ENCODE results near the gene PREX1. TPM values are rescaled to one million over a fixed set of nuclear protein-coding genes. Genes with fewer than 3 reads are reported as not detected.

PREX1 gene
- total RNA-seq, 2 experiments from 2014 or later: 20.7 to 25.3 TPM

GRCh38 chr20:48673507-48673906, 154.3 kb downstream of the PREX1 start:
- intact Hi-C loops (cut with micrococcal nuclease; ENCODE audit: unreplicated experiment): no loop called here
- no peak overlapping the region for H3K4me2 ChIP-seq (ENCODE audit: low read length)
- H3K27ac ChIP-seq (ENCODE audit: low read depth, low read length, poor library complexity, severe bottlenecking): no peak overlapping the region
- TF ChIP-seq EZH2phosphoT487 (IDR thresholded peaks at IDR 0.05; ENCODE audit: borderline replicate concordance, low read depth, low read length): no peak
- TF ChIP-seq, protein P1, sequence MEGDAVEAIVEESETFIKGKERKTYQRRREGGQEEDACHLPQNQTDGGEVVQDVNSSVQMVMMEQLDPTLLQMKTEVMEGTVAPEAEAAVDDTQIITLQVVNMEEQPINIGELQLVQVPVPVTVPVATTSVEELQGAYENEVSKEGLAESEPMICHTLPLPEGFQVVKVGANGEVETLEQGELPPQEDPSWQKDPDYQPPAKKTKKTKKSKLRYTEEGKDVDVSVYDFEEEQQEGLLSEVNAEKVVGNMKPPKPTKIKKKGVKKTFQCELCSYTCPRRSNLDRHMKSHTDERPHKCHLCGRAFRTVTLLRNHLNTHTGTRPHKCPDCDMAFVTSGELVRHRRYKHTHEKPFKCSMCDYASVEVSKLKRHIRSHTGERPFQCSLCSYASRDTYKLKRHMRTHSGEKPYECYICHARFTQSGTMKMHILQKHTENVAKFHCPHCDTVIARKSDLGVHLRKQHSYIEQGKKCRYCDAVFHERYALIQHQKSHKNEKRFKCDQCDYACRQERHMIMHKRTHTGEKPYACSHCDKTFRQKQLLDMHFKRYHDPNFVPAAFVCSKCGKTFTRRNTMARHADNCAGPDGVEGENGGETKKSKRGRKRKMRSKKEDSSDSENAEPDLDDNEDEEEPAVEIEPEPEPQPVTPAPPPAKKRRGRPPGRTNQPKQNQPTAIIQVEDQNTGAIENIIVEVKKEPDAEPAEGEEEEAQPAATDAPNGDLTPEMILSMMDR (conservative IDR thresholded peaks at IDR 0.05; ENCODE audit: low read length): no peak
- H3K36me3 ChIP-seq (ENCODE audit: insufficient read depth, low read length): peaks cover 9% of the 10 kb centered on the region; the same call in 1 of the 2 replicates
- ChIA-PET POLR2A (interaction anchor here (0.6 to 0.7 kb wide), 2 partner anchors 15 to 54 kb away, joined by 3 read pairs; no protein-coding TSS in a partner anchor), CTCF (ENCODE audit: unreplicated experiment) (no interaction called here)
- no peaks in the 10 kb centered on the region for H3K9me3 ChIP-seq (ENCODE audit: low read length)
- H3K79me2 ChIP-seq (ENCODE audit: insufficient read depth, low read depth, low read length): no peaks in the 10 kb centered on the region
- H4K20me1 ChIP-seq (ENCODE audit: insufficient read depth, low read length): no peaks in the 10 kb centered on the region
- H3K4me1 ChIP-seq (ENCODE audit: insufficient read depth, low read length, poor library complexity, severe bottlenecking): no peaks in the 10 kb centered on the region
- no peaks in the 10 kb centered on the region for H3K9me2 ChIP-seq (ENCODE audit: insufficient read depth, low read length)
- no peak overlapping the region for H2AFZ ChIP-seq (ENCODE audit: low read length)
- BruUV-seq (replicated peaks): no TSS peak
- no peak overlapping the region for H3K4me3 ChIP-seq (ENCODE audit: low read depth, low read length, poor library complexity, severe bottlenecking)
- no peak for DNase-seq (ENCODE audit: low spot score)

GRCh38 chr20:48672324-48672723, 155.5 kb downstream of the PREX1 start:
- CTCF ChIA-PET (ENCODE audit: unreplicated experiment): no interaction called here
- Histone ChIP-seq H2AFZ (ENCODE audit: low read length) (no peak overlapping the region), H3K27ac (ENCODE audit: low read depth, low read length, poor library complexity, severe bottlenecking) (no peak overlapping the region), H4K20me1 (ENCODE audit: insufficient read depth, low read length) (no peaks in the 10 kb centered on the region), H3K4me1 (ENCODE audit: insufficient read depth, low read length, poor library complexity, severe bottlenecking) (no peaks in the 10 kb centered on the region), H3K36me3 (ENCODE audit: insufficient read depth, low read length) (peaks cover 9% of the 10 kb centered on the region; the same call in 1 of the 2 replicates), H3K79me2 (ENCODE audit: insufficient read depth, low read depth, low read length) (no peaks in the 10 kb centered on the region), H3K4me3 (ENCODE audit: low read depth, low read length, poor library complexity, severe bottlenecking) (no peak overlapping the region), H3K9me3 (ENCODE audit: low read length) (no peaks in the 10 kb centered on the region), H3K9me2 (ENCODE audit: insufficient read depth, low read length) (no peaks in the 10 kb centered on the region), H3K4me2 (ENCODE audit: low read length) (no peak overlapping the region)
- no peak for TF ChIP-seq EZH2phosphoT487 (IDR thresholded peaks at IDR 0.05; ENCODE audit: borderline replicate concordance, low read depth, low read length)
- TF ChIP-seq, protein P1 (conservative IDR thresholded peaks at IDR 0.05; ENCODE audit: low read length): no peak
- BruUV-seq (replicated peaks): no TSS peak
- POLR2A ChIA-PET: interaction anchor here (0.5 kb wide), 1 partner anchor 252 kb away, joined by 10 read pairs; no protein-coding TSS in a partner anchor
- intact Hi-C loops (cut with micrococcal nuclease; ENCODE audit: unreplicated experiment): no loop called here
- no peak for DNase-seq (ENCODE audit: low spot score)

DNA sequence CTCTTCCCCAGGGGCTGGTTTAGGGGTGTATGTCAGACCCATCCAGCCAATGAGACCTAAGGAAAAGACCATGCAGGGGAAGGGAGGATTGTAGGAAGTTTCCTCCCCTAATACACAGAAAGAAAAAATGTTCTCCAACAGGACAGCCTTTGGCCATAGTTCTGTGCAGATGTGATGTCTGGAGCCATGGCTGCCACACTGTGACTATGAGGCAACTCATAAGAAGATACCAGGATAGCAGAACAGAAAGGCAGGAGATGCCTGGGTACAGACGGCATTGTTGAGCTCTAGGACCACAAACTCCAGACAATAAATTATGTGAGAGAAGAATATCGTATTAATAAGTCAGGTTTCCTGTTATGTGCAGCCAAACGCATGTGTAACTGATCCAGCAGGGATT, 156.7 kb downstream of the PREX1 start:
- Histone ChIP-seq H3K9me3 (ENCODE audit: low read length) (no peaks in the 10 kb centered on the region), H3K9me2 (ENCODE audit: insufficient read depth, low read length) (no peaks in the 10 kb centered on the region), H3K27ac (ENCODE audit: low read depth, low read length, poor library complexity, severe bottlenecking) (no peak overlapping the region), H4K20me1 (ENCODE audit: insufficient read depth, low read length) (no peaks in the 10 kb centered on the region), H3K36me3 (ENCODE audit: insufficient read depth, low read length) (peaks cover 4% of the 10 kb centered on the region; the same call in 1 of the 2 replicates), H2AFZ (ENCODE audit: low read length) (no peak overlapping the region), H3K4me2 (ENCODE audit: low read length) (no peak overlapping the region), H3K79me2 (ENCODE audit: insufficient read depth, low read depth, low read length) (no peaks in the 10 kb centered on the region), H3K4me3 (ENCODE audit: low read depth, low read length, poor library complexity, severe bottlenecking) (no peak overlapping the region), H3K4me1 (ENCODE audit: insufficient read depth, low read length, poor library complexity, severe bottlenecking) (no peaks in the 10 kb centered on the region)
- POLR2A ChIA-PET: no interaction called here
- BruUV-seq (replicated peaks): no TSS peak
- intact Hi-C loops (cut with micrococcal nuclease; ENCODE audit: unreplicated experiment): no loop called here
- TF ChIP-seq EZH2phosphoT487 (IDR thresholded peaks at IDR 0.05; ENCODE audit: borderline replicate concordance, low read depth, low read length): no peak
- TF ChIP-seq, protein P1 (conservative IDR thresholded peaks at IDR 0.05; ENCODE audit: low read length): no peak
- CTCF ChIA-PET (ENCODE audit: unreplicated experiment): no interaction called here
- DNase-seq (ENCODE audit: low spot score): no peak

Measured in OCI-LY7 (cell line).